ENCODE results near the gene PDE4B. TPM values are rescaled to one million over a fixed set of nuclear protein-coding genes. Genes with fewer than 3 reads are reported as not detected.
A peak's percentile ranks its signal among the peaks of the same experiment; 100 is the strongest.

Gene PDE4B
- total RNA-seq, 2 donors from 2014 or later, result 60.3 to 78.5 TPM

DNA sequence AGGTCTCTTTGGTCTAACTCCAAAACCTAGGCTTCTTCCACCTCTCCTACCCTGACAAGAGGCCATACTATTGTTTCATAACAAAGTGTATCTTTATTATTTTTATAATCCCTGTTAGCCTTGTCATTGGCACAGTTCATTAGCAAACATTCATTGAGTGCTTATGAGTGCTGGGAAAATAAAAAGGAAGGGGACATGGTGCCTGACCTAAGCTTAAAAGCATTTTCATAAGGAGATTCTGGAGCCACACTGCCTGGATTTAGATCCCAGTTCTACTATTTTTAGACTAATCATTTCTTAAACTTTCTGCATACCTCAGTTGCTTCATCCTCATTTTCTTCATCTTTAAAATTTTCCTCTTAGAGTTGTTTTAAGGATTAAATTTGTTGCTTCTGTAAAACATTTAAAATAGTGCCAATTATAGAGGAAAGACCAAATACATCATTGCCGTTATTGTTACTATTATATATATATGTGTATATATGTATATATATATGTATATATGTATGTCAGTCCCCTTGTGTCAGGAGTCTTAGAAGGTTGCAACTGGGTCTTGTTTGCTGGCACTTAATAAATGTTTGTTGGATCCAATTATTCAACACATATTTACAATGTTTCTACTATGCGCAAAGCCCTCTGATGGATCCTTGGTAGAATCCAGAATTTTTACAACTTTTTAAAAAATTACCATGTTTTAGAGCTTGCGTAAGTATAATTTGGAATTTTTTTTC lies 490.4 kb downstream of the PDE4B start:
- H3K36me3 Mint-ChIP-seq (ENCODE audit: low read depth), result peaks cover 9% of the 10 kb centered on the region
- H3K27ac Mint-ChIP-seq, result peak overlapping the region; percentile 86
- H3K4me3 Mint-ChIP-seq, result peak overlapping the region; percentile 47
- peaks cover 56% of the 10 kb centered on the region for H3K4me1 Mint-ChIP-seq
- H3K9me3 Mint-ChIP-seq, result no peaks in the 10 kb centered on the region
- no peaks in the 10 kb centered on the region for H3K27me3 Mint-ChIP-seq
- no peak for ATAC-seq (replicated peaks)

DNA sequence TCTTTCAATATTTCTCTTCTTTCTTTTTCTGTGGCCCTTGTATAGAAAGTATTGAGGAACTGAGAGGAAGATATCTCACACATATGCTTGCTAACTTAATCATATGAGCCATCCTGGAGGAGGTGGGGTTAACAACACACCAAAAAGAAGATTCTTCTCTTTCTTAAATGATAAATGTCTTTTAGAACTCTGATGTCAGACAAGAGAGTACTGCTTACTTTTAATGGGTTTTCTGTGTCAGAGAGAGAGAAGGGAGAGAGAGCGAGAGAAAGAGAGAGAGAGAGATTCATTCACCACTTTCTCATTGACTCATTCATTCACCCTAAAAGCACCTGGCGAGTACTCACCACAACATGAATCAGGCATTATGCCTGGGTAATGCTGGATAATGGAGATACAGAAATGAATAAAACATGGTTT lies 490.9 kb downstream of the PDE4B start:
- Mint-ChIP-seq H3K27me3 (no peaks in the 10 kb centered on the region), H3K27ac (peak overlapping the region; percentile 86), H3K36me3 (ENCODE audit: low read depth) (peaks cover 11% of the 10 kb centered on the region), H3K4me1 (peaks cover 53% of the 10 kb centered on the region), H3K9me3 (no peaks in the 10 kb centered on the region), H3K4me3 (peak overlapping the region; percentile 47)
- peak; percentile 70 for ATAC-seq (replicated peaks)

DNA sequence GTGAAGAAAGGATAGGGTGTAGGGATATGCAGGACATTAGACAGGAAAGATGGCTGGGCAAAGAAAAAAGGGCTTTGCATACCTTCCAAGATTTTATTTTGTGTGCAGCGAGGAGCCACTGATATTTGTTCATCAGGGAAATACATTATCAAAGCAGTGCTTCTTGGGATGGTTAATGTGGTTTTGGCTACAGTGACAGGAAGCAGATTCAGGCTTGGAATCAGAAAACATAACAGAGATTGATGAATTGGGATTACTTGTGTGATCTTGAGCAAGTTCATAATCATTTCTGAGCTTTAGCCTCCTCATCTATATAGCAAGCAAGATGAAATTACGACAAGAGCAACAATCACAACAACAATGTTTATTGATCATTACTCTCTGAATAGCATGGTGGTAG lies 492.1 kb downstream of the PDE4B start:
- H3K4me1 Mint-ChIP-seq, result peaks cover 55% of the 10 kb centered on the region
- peaks cover 11% of the 10 kb centered on the region for H3K36me3 Mint-ChIP-seq (ENCODE audit: low read depth)
- H3K4me3 Mint-ChIP-seq, result peak overlapping the region; percentile 47
- no peak for ATAC-seq (replicated peaks)
- no peaks in the 10 kb centered on the region for H3K27me3 Mint-ChIP-seq
- H3K27ac Mint-ChIP-seq, result peak overlapping the region; percentile 30
- no peaks in the 10 kb centered on the region for H3K9me3 Mint-ChIP-seq

DNA sequence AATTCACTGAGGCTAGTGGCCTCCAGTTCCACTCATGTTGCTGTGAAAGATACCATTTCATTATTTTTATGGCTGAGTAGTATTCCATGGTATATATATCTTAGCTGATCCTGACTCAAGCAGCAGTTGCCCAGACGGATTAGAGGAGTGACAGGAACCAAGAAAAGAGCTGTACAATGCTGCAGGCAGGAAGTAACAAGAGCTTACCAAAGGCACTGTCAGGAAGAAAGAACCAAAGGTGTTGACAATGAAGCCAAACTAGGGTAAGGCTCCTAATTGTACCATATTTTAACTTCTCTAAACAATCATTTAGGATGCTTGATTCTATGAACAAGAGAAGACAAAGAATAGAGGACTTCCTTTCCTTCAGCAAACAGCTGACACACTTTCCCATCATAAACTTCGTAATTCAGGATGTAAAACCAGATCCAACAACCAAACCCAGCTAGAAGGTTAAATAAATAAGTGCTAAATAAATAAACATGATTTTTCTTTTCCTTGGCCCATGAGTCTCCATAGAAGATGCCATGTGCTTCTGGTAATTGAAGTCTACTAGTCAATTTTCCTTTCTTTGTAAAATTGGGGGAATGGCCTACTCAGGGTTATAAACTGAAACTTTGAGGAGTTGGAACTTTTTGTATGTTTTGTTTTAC lies 493.0 kb downstream of the PDE4B start:
- Mint-ChIP-seq H3K27ac (no peak overlapping the region), H3K4me3 (peak overlapping the region; percentile 52), H3K9me3 (no peaks in the 10 kb centered on the region), H3K27me3 (no peaks in the 10 kb centered on the region), H3K36me3 (ENCODE audit: low read depth) (peaks cover 11% of the 10 kb centered on the region), H3K4me1 (peaks cover 55% of the 10 kb centered on the region)
- no peak for ATAC-seq (replicated peaks)

DNA sequence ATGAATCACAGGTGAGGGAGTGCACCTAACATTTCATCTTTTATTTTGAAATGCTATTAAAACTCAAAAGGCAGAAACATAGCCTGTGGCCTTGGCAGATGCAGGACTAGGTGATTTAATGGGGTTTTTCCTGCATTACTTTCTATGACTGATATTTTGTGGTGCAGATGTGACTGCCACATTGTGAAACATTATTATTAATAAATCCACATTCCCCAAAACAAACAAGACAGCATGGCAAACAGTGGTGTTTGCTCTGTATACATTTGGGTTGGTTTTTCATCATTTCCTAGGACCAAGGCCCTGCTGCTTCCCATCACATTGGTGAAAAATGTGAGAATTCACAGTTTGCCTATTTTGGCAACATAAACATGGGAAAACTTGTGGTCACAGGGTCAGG lies 493.6 kb downstream of the PDE4B start:
- H3K9me3 Mint-ChIP-seq, result no peaks in the 10 kb centered on the region
- H3K27me3 Mint-ChIP-seq, result no peaks in the 10 kb centered on the region
- peak overlapping the region; percentile 52 for H3K4me3 Mint-ChIP-seq
- H3K27ac Mint-ChIP-seq, result no peak overlapping the region
- ATAC-seq (replicated peaks), result no peak
- peaks cover 11% of the 10 kb centered on the region for H3K36me3 Mint-ChIP-seq (ENCODE audit: low read depth)
- H3K4me1 Mint-ChIP-seq, result peaks cover 58% of the 10 kb centered on the region

DNA sequence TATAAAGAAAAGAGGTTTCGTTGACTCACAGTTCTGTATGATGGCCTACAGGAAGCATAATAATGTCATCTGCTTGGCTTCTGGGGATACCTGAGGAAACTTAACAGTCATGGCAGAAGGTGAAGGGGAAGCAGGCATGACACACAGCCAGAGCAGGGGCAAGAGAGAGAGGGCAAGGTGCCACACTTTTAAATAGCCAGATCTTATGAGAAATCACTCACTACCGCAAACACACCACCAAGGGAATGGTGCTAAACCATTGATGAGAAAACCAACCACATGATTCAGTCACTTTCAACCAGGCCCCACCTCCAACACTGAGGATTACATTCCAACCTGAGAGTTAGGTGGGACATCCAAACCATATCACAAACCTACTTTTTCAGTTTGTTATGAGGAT lies 495.4 kb downstream of the PDE4B start:
- Mint-ChIP-seq H3K4me3 (peak overlapping the region; percentile 15), H3K36me3 (ENCODE audit: low read depth) (peaks cover 11% of the 10 kb centered on the region), H3K27ac (peak overlapping the region; percentile 61), H3K9me3 (no peaks in the 10 kb centered on the region), H3K4me1 (peaks cover 49% of the 10 kb centered on the region), H3K27me3 (no peaks in the 10 kb centered on the region)
- ATAC-seq (replicated peaks), result peak; percentile 74

DNA sequence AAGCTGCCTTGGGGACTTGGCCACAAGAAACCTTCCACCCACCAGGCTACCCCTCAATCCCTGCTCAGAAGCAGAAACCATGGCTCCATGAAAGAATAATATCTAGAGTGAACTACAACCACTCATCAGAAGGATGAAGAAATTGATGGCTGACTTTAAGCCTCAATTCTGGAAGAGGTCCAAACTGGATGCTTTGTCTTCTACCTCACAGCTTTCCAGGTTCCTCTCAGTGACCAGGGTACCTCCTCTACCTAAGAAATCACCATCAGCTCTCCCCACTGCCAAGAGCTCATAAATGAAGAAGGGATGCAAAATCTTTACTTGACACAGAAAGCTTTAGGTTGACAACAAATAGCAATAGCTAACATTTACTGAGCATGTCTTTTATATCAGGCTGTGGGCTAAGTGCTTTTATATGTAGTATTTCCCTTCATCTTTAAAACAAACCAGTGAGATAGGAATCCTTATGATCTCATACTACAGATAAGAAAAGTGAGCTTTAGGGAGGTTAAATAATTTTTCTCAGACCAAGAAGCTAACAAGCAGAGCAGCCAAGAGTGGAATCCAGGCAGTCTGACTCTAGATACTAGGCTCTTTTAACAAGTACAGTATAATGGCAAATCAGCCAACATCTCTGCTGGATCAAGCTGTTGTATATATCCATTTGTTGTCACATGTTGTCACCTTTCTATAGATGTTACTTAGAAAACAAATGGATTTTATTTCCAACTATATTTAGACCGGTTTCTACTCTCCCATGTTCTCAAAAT lies 498.3 kb downstream of the PDE4B start:
- Mint-ChIP-seq H3K4me1 (peaks cover 37% of the 10 kb centered on the region), H3K27me3 (no peaks in the 10 kb centered on the region), H3K4me3 (no peak overlapping the region), H3K36me3 (ENCODE audit: low read depth) (peaks cover 6% of the 10 kb centered on the region), H3K27ac (no peak overlapping the region), H3K9me3 (no peaks in the 10 kb centered on the region)
- ATAC-seq (replicated peaks), result no peak

DNA sequence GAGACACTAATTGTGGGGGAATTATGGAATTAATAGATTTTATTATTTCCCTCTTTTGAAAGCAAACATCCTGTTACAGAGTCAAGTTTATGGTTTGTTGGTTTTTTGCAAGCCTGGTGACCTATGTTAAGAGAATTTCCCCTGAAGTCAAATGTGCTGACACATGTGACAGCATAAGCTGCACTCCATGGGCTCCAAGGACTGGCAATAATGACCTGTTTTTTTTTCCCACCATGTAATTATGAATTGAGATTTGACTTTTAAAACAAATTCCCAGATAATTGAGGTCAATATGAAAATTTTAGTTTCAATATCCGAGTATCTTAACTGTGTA lies 498.8 kb downstream of the PDE4B start:
- H3K36me3 Mint-ChIP-seq (ENCODE audit: low read depth), result peaks cover 6% of the 10 kb centered on the region
- H3K4me1 Mint-ChIP-seq, result peaks cover 38% of the 10 kb centered on the region
- no peak overlapping the region for H3K4me3 Mint-ChIP-seq
- H3K9me3 Mint-ChIP-seq, result no peaks in the 10 kb centered on the region
- H3K27me3 Mint-ChIP-seq, result no peaks in the 10 kb centered on the region
- H3K27ac Mint-ChIP-seq, result no peak overlapping the region
- no peak for ATAC-seq (replicated peaks)

DNA sequence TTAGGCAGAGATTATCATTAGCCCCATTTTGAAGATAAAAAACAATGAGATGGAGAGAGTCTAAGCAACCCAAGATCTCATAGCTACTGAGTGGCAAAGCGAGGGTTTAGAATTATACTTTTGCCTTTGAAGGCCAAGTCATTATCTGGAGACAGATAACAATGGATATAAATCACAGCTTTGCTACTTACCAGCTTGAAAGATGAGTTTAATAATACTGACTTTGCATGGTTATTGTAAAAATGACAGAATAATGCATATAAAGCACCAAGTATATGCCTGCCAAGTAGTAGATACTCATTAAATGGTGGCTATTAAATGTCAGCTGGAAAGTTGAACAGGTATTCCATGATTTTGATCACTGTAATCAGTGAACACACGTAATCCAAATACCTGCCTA lies 499.6 kb downstream of the PDE4B start:
- H3K9me3 Mint-ChIP-seq, result no peaks in the 10 kb centered on the region

DNA sequence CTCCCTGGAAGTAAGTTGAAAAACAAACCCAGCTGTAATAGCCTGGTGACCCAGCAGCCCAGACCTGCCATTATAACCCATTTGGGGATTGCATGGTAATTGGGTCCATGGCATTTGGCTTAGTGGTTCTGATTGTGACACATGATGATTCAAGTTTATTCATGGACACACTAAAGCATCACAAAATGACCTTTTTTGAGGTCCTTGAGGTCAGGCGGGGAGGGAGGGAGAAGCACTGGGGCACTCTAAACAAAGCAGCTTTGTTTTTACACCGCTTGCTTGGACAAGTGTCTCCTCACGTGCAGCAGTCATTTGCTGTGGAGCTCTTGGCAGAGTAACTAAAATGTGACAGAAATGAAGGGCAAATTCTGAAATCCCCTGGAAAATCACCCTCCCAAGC lies 500.2 kb downstream of the PDE4B start:
- Mint-ChIP-seq H3K27me3 (no peaks in the 10 kb centered on the region), H3K36me3 (ENCODE audit: low read depth) (peaks cover 4% of the 10 kb centered on the region), H3K4me1 (peaks cover 35% of the 10 kb centered on the region), H3K27ac (no peak overlapping the region), H3K4me3 (no peak overlapping the region), H3K9me3 (no peaks in the 10 kb centered on the region)
- ATAC-seq (replicated peaks), result no peak

More for the DNA sequence above, 499.6 kb downstream of the PDE4B start:
- Mint-ChIP-seq H3K4me3 (no peak overlapping the region), H3K27ac (no peak overlapping the region), H3K36me3 (ENCODE audit: low read depth) (peaks cover 6% of the 10 kb centered on the region), H3K27me3 (no peaks in the 10 kb centered on the region), H3K4me1 (peaks cover 38% of the 10 kb centered on the region)
- no peak for ATAC-seq (replicated peaks)

DNA sequence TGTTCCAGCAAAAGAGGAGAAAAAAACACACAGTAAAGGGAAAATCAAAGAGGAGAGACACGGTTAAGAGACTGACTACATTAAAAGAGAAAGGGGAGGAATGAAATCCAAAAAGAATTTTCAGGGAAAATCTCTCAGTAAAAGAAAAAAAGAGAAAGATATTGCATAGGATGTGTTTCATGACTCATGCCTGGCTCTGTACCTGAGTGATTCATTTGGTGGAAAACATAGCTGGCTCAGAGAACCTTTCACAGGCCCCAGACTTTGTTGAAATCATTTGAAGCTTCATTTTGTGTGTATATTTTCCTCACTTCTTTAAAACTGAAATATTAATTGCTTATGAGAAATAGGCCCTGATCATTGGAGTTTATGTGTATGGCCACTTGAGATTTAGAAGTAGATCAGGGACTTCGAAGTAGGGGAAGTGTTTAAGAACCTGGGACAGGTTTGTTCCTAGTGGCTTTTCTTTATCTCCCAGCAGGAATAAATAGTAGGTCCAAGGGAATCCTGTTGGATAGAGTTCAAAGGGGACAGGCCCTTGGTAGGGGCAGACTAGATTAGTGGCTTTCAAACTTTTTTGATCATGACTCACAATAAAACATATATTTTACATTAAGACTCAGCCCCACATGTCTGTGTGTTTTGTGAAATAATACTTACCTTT lies 502.1 kb downstream of the PDE4B start:
- H3K27ac Mint-ChIP-seq, result peak overlapping the region; percentile 63
- no peaks in the 10 kb centered on the region for H3K27me3 Mint-ChIP-seq
- H3K4me3 Mint-ChIP-seq, result peak overlapping the region; percentile 41
- no peaks in the 10 kb centered on the region for H3K9me3 Mint-ChIP-seq
- no peaks in the 10 kb centered on the region for H3K36me3 Mint-ChIP-seq (ENCODE audit: low read depth)
- H3K4me1 Mint-ChIP-seq, result peaks cover 22% of the 10 kb centered on the region
- ATAC-seq (replicated peaks), result peak; percentile 93

DNA sequence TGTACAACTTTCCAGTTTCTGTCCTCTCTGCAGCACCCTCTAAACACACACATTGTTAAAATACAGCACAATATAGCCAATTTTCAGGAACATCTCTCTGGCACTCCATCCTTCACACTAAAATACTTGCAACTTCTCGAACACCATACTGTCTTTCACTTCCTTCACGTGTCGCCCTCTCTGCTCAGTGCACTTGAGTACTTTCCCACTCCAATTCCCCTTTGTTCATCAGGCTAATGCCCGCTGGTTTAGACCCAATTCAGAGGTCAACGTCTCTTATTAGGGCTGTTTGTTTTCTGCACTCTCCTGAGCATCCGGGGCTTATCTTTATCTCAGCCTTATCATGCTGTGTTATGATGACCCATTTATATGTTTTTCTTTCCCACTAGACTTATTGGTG lies 503.1 kb downstream of the PDE4B start:
- Mint-ChIP-seq H3K27me3 (no peaks in the 10 kb centered on the region), H3K36me3 (ENCODE audit: low read depth) (no peaks in the 10 kb centered on the region), H3K27ac (peak overlapping the region; percentile 15), H3K4me3 (no peak overlapping the region), H3K4me1 (peaks cover 21% of the 10 kb centered on the region), H3K9me3 (no peaks in the 10 kb centered on the region)
- no peak for ATAC-seq (replicated peaks)

DNA sequence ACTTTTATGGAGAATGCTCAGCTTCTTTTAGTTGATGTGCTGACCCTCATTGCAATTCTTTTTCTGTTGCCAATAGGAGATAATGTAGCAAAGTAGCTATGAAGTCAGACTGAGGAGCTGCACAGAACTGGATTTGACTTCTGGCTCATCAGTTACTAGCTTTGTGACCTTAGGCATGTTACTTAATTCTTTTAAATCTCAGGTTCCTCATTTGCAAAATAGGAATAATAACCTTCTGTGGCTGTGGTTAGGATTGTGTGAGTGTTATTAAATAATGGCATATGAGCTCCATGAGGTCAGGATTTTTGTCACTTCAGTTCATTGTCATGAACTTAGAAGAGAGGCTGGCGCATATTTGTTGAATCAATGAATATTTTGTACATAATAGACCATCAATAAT lies 503.7 kb downstream of the PDE4B start:
- ATAC-seq (replicated peaks), result no peak
- Mint-ChIP-seq H3K9me3 (no peaks in the 10 kb centered on the region), H3K36me3 (ENCODE audit: low read depth) (no peaks in the 10 kb centered on the region), H3K4me3 (no peak overlapping the region), H3K4me1 (peaks cover 23% of the 10 kb centered on the region), H3K27me3 (no peaks in the 10 kb centered on the region), H3K27ac (no peak overlapping the region)

DNA sequence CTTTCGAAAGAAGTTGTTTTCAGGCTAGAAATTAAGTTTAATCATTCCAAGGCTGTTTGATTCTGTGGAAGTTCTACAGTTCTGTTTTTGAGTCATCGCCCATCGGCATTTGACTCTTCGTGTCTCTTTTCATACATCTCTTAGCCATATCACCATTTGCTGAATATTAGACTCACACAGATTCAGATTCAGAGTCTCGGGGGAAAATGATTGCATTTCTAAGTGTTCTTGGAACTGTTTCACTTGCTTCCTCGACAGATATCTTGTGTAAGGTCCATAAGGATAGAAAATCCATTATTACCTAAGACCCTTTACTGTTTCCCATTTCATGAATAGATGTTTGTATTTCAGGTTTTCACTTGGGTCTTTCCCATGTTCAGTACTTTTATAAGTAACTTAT lies 504.3 kb downstream of the PDE4B start:
- Mint-ChIP-seq H3K36me3 (ENCODE audit: low read depth) (no peaks in the 10 kb centered on the region), H3K9me3 (no peaks in the 10 kb centered on the region), H3K4me1 (peaks cover 24% of the 10 kb centered on the region), H3K27me3 (no peaks in the 10 kb centered on the region), H3K27ac (no peak overlapping the region), H3K4me3 (no peak overlapping the region)
- ATAC-seq (replicated peaks), result no peak

All from activated T-helper 17 cell treated with anti-CD3 and anti-CD28 coated beads, Interleukin-2, amount 50 U/mL, for 72 hours (primary cell).